Smooth muscle cell (in vitro differentiated cells): ENCODE data around the gene MDN1. TPM values are rescaled to one million over a fixed set of nuclear protein-coding genes. Genes with fewer than 3 reads are reported as not detected.
A peak's percentile ranks its signal among the peaks of the same experiment; 100 is the strongest.

ENCODE experiments used
- DNase-seq: peaks from one replicate; lab custom pipeline; 2025; ENCODE audit not compliant: unreplicated experiment; lab: John Stamatoyannopoulos, UW
- H2AFZ ChIP-seq: fragments of 200-600 bp; sonication (generic); 2 replicates; pipeline ENCODE4 v1.6.0; 2016; ENCODE audit warnings: antibody characterized with exemption, low read depth, mild to moderate bottlenecking
- H3F3A ChIP-seq: fragments of 200-600 bp; sonication (generic); 2 replicates; pipeline ENCODE4 v1.6.0; 2017; ENCODE audit warnings: antibody characterized with exemption, low read depth
- H3K27ac ChIP-seq: fragments of 200-600 bp; sonication (generic); 2 replicates; pipeline ENCODE4 v1.5.1; 2016; ENCODE audit warnings: low read depth, mild to moderate bottlenecking
- H3K27me3 ChIP-seq: fragments of 200-600 bp; sonication (generic); 2 replicates; pipeline ENCODE4 v1.6.1; 2016; ENCODE audit warnings: low read depth, mild to moderate bottlenecking
- H3K36me3 ChIP-seq: fragments of 200-600 bp; sonication (generic); 2 replicates; pipeline ENCODE4 v1.5.1; 2016; ENCODE audit warnings: low read depth
- H3K4me1 ChIP-seq: fragments of 200-600 bp; sonication (generic); 2 replicates; pipeline ENCODE4 v1.5.1; 2016; ENCODE audit warnings: low read depth
- H3K4me2 ChIP-seq: fragments of 200-600 bp; sonication (generic); 2 replicates; pipeline ENCODE4 v1.6.0; 2016; ENCODE audit warnings: mild to moderate bottlenecking
- H3K4me3 ChIP-seq: fragments of 200-600 bp; sonication (generic); 2 replicates; pipeline ENCODE4 v1.5.1; 2016; ENCODE audit warnings: mild to moderate bottlenecking
- H3K79me2 ChIP-seq: fragments of 200-600 bp; sonication (generic); 2 replicates; pipeline ENCODE4 v1.6.0; 2016; ENCODE audit warnings: low read depth, mild to moderate bottlenecking
- H3K9ac ChIP-seq: fragments of 200-600 bp; sonication (generic); 2 replicates; pipeline ENCODE4 v1.6.0; 2016; ENCODE audit warnings: low read depth
- H3K9me3 ChIP-seq: fragments of 200-600 bp; sonication (generic); replicated peaks from 2 replicates; pipeline ENCODE4 v1.5.1; 2016; ENCODE audit warnings: low read depth
- H4K20me1 ChIP-seq: fragments of 200-600 bp; sonication (generic); 2 replicates; pipeline ENCODE4 v1.6.0; 2016; ENCODE audit warnings: low read depth
- CTCF ChIP-seq: fragments of 200-600 bp; sonication (generic); IDR thresholded peaks from 2 replicates; pipeline ENCODE4 v1.5.1; 2017; ENCODE audit warnings: borderline replicate concordance, mild to moderate bottlenecking, antibody characterized with exemption; ENCODE audit not compliant: insufficient read depth, poor library complexity, severe bottlenecking
- WGBS: methylation state at CpG from one replicate; pipeline ENCODE4 v1.1.7; 2016; ENCODE audit warnings: low lambda C conversion rate; 5-methylcytosine and 5-hydroxymethylcytosine counted together
- polyA plus RNA-seq: library from polyadenylated mRNA; unstranded; fragments of >200 nt; fragmentation: Nextera tagmentation; extraction: Ambion mirVana; gene quantifications from 2 replicates; pipeline ENCODE4 v1.2.1, GENCODE V29; 2016
- total RNA-seq: library from RNA; depleted of rRNA; stranded (reverse); fragments of >200 nt; gene quantifications from 2 replicates; pipeline ENCODE4 v1.2.3, GENCODE V29; 2014

The MDN1 gene
- total and polyA plus RNA-seq, 2 experiments from 2014 or later = 6.4 to 16.5 TPM

- H4K20me1 ChIP-seq = no peaks in the 10 kb centered on the region
- H2AFZ ChIP-seq = no peak overlapping the region
- no peaks in the 10 kb centered on the region for H3F3A ChIP-seq
- no peak overlapping the region for H3K27ac ChIP-seq
- no peak for TF ChIP-seq CTCF
- DNase-seq = no peak
- no peaks in the 10 kb centered on the region for H3K9me3 ChIP-seq
- H3K36me3 ChIP-seq = no peaks in the 10 kb centered on the region
- H3K79me2 ChIP-seq = no peaks in the 10 kb centered on the region
- H3K27me3 ChIP-seq = no peaks in the 10 kb centered on the region
- no peak overlapping the region for H3K4me2 ChIP-seq
- no peak overlapping the region for H3K9ac ChIP-seq
- no peaks in the 10 kb centered on the region for H3K4me1 ChIP-seq
- H3K4me3 ChIP-seq = no peak overlapping the region
These were observed 207.9 kb downstream of the MDN1 start for GRCh38 chr6:89611666-89612065.

GRCh38 chr6:89610149-89610642, 209.4 kb downstream of the MDN1 start:
- H2AFZ ChIP-seq = no peak overlapping the region
- no peaks in the 10 kb centered on the region for H3K79me2 ChIP-seq
- H3K9me3 ChIP-seq = no peaks in the 10 kb centered on the region
- H4K20me1 ChIP-seq = no peaks in the 10 kb centered on the region
- no peaks in the 10 kb centered on the region for H3K27me3 ChIP-seq
- no peak overlapping the region for H3K4me2 ChIP-seq
- H3K36me3 ChIP-seq = no peaks in the 10 kb centered on the region
- H3K9ac ChIP-seq = no peak overlapping the region
- H3K27ac ChIP-seq = no peak overlapping the region
- H3K4me1 ChIP-seq = no peaks in the 10 kb centered on the region
- DNase-seq = peak; percentile 25
- 50% methylated on average over 11 of the region's 11 CpGs for WGBS
- peak; percentile 95 for TF ChIP-seq CTCF
- no peaks in the 10 kb centered on the region for H3F3A ChIP-seq
- no peak overlapping the region for H3K4me3 ChIP-seq

- H3K4me2 ChIP-seq = no peak overlapping the region
- H3K9me3 ChIP-seq = no peaks in the 10 kb centered on the region
- 97% methylated on average over 5 of the region's 5 CpGs for WGBS
- H3K79me2 ChIP-seq = no peaks in the 10 kb centered on the region
- no peaks in the 10 kb centered on the region for H4K20me1 ChIP-seq
- DNase-seq = no peak
- H3K36me3 ChIP-seq = no peaks in the 10 kb centered on the region
- H3K27ac ChIP-seq = no peak overlapping the region
- H3F3A ChIP-seq = no peaks in the 10 kb centered on the region
- no peaks in the 10 kb centered on the region for H3K27me3 ChIP-seq
- no peak overlapping the region for H2AFZ ChIP-seq
- H3K4me1 ChIP-seq = no peaks in the 10 kb centered on the region
- H3K4me3 ChIP-seq = no peak overlapping the region
- H3K9ac ChIP-seq = no peak overlapping the region
- TF ChIP-seq CTCF = no peak
These were observed 213.7 kb downstream of the MDN1 start for GRCh38 chr6:89605861-89606260.

- Histone ChIP-seq H3K4me1 (no peaks in the 10 kb centered on the region), H3K36me3 (no peaks in the 10 kb centered on the region), H4K20me1 (no peaks in the 10 kb centered on the region), H3K27ac (no peak overlapping the region), H3K9ac (no peak overlapping the region), H2AFZ (no peak overlapping the region), H3K27me3 (no peaks in the 10 kb centered on the region), H3K4me3 (no peak overlapping the region), H3F3A (no peaks in the 10 kb centered on the region), H3K4me2 (no peak overlapping the region), H3K9me3 (no peaks in the 10 kb centered on the region), H3K79me2 (no peaks in the 10 kb centered on the region)
- DNase-seq = no peak
- TF ChIP-seq CTCF = no peak
- WGBS = 91% methylated on average over 5 of the region's 5 CpGs
These were observed 214.9 kb downstream of the MDN1 start for GRCh38 chr6:89604653-89605052.
